HFFc6 (cell line): ENCODE data around the gene PHYH. TPM values are rescaled to one million over a fixed set of nuclear protein-coding genes. Genes with fewer than 3 reads are reported as not detected.
"Not testable (repeated sequence)": the region's sequence is repeated elsewhere in the genome, so short reads cannot be mapped to it uniquely, and the experiment has no call there.

ENCODE experiments used
- DNase-seq: peaks from one replicate; pipeline ENCODE4 v3.0.0-alpha.2; 2018
- H3K27ac Mint-ChIP-seq: 2 replicates; pipeline ENCODE4 v1.8.0; 2020; ENCODE audit warnings: mild to moderate bottlenecking, mixed read lengths
- H3K27me3 Mint-ChIP-seq: 2 replicates; pipeline ENCODE4 v1.8.0; 2021; ENCODE audit warnings: mild to moderate bottlenecking, moderate library complexity, mixed read lengths; ENCODE audit not compliant: insufficient read depth
- H3K36me3 Mint-ChIP-seq: 2 replicates; pipeline ENCODE4 v1.8.0; 2021; ENCODE audit warnings: low read depth, mixed read lengths
- H3K4me1 Mint-ChIP-seq: 2 replicates; pipeline ENCODE4 v1.8.0; 2020; ENCODE audit warnings: low read depth, mixed read lengths
- H3K4me3 Mint-ChIP-seq: 2 replicates; pipeline ENCODE4 v1.8.0; 2020; ENCODE audit warnings: mild to moderate bottlenecking, moderate library complexity, mixed read lengths
- H3K9me3 Mint-ChIP-seq: 2 replicates; pipeline ENCODE4 v1.8.0; 2020; ENCODE audit warnings: mild to moderate bottlenecking, mixed read lengths
- CTCF ChIP-seq: fragments of 200-600 bp; sonication (generic); IDR thresholded peaks from 2 replicates; pipeline ENCODE4 v1.5.0; 2021; ENCODE audit warnings: antibody characterized with exemption, mild to moderate bottlenecking
- total RNA-seq, 6 experiments: library from RNA; stranded (reverse); fragmentation: NEBNext Ultra II Directional; extraction: Animal tissue kit (Norgen Biotek cat#: 25700); gene quantifications; 2 replicates in 1 of 6; 3 replicates in 5 of 6; pipeline ENCODE4 v1.2.3, GENCODE V29; 2021

PHYH gene
- total RNA-seq, 6 experiments from 2014 or later, result 17.2 to 20.3 (median 17.6) TPM

DNA sequence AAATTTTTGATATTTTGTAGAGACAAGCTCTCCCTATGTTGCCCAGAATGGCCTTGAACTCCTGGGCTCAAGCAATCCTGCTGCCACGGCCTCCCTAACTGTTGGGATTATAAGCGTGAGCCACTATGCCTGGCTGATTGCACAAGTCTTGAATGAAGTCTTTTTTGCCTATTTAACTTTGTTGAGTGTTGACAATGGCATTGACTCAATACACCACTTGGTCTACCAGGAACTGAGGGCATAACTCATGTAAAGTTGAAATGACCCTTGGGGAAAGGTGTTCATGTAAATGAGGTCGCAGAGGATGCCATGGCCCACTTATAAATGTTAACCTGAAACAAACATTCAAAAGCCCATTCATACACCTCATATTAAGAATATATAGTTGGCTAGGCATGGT lies 58.3 kb downstream of the PHYH start:
- H3K9me3 Mint-ChIP-seq, result no peaks in the 10 kb centered on the region
- H3K27ac Mint-ChIP-seq, result no peak overlapping the region
- no peaks in the 10 kb centered on the region for H3K36me3 Mint-ChIP-seq
- H3K4me3 Mint-ChIP-seq, result no peak overlapping the region
- no peak for DNase-seq
- no peak for TF ChIP-seq CTCF
- H3K27me3 Mint-ChIP-seq, result peaks cover 21% of the 10 kb centered on the region
- H3K4me1 Mint-ChIP-seq, result no peaks in the 10 kb centered on the region

GRCh38 chr10:13239923-13240322 lies 59.9 kb downstream of the PHYH start:
- no peaks in the 10 kb centered on the region for H3K9me3 Mint-ChIP-seq
- no peak for TF ChIP-seq CTCF
- H3K27ac Mint-ChIP-seq, result no peak overlapping the region
- no peaks in the 10 kb centered on the region for H3K36me3 Mint-ChIP-seq
- no peak for DNase-seq
- peaks cover 18% of the 10 kb centered on the region for H3K27me3 Mint-ChIP-seq
- H3K4me3 Mint-ChIP-seq, result no peak overlapping the region
- no peaks in the 10 kb centered on the region for H3K4me1 Mint-ChIP-seq

DNA sequence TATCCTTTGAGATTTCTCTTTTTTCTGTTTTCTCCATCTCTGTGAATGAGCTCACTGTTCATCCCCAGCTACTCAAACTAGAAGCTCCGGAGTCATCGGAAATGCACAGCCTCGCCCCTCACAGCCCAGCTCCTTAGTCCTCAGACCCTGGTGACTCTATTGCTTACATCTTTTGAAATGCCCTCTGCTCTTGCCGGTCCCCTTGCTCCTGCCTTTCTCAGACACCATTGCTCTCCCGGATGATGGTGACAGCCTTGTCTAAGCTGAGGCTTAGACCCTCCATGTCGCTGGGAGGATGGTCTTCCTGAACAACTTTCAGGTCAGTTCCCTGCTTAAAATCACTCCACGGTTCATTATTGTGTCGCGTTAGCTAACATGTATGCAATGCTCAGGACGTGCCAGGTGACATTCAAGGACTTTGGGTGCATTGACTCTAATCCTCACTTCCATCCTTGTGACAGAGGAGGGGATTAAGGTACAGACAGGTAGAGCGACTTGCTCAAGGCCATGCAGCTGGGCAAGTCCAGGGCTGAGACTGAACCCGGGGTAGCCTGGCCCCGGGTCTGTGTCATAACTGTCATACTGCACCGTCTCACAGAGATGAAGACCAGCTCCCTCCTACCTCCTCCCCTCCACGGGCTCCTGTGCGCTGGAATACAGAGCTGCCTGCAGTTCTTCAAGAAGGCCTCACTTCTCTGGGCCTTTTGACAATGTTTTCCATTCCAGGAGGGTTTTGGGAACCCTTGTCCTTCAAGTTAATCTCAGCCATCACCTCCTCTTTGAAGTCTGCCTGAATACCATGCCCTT lies 61.4 kb downstream of the PHYH start:
- no peak overlapping the region for H3K4me3 Mint-ChIP-seq
- peaks cover 18% of the 10 kb centered on the region for H3K27me3 Mint-ChIP-seq
- no peaks in the 10 kb centered on the region for H3K9me3 Mint-ChIP-seq
- DNase-seq, result no peak
- H3K36me3 Mint-ChIP-seq, result no peaks in the 10 kb centered on the region
- no peaks in the 10 kb centered on the region for H3K4me1 Mint-ChIP-seq
- TF ChIP-seq CTCF, result no peak
- no peak overlapping the region for H3K27ac Mint-ChIP-seq

DNA sequence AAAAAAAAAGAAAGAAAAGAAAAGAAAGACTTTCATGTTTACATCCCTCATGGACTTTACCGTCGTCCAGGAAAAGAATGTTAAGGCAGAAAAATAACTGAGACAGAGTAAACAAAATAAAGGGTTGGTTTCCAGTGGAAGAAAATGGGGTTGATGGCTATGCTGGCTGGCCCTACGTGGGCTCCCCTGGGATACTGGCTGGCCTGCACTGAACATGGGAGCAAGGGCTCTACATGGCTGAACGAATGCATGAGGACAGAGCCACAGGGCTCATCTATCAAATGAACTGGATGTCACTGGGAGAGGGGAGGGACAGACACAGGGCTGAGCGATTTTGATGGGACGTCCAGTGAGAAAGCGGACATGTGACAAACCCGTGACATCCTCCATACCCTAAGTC lies 63.2 kb downstream of the PHYH start:
- Mint-ChIP-seq H3K4me3 (no peak overlapping the region), H3K9me3 (no peaks in the 10 kb centered on the region), H3K4me1 (no peaks in the 10 kb centered on the region), H3K27me3 (peaks cover 18% of the 10 kb centered on the region), H3K27ac (no peak overlapping the region), H3K36me3 (no peaks in the 10 kb centered on the region)
- TF ChIP-seq CTCF, result no peak
- no peak for DNase-seq

- DNase-seq, H3K4me3 Mint-ChIP-seq, H3K27ac Mint-ChIP-seq, H3K9me3 Mint-ChIP-seq, H3K36me3 Mint-ChIP-seq, H3K4me1 Mint-ChIP-seq: not testable (repeated sequence)
- H3K27me3 Mint-ChIP-seq, result peaks cover 25% of the 10 kb centered on the region
Observed at GRCh38 chr10:13234736-13235135, 65.1 kb downstream of the PHYH start.

- Mint-ChIP-seq H3K36me3 (no peaks in the 10 kb centered on the region), H3K4me3 (no peak within 1 kb of the TSS), H3K27me3 (peaks cover 28% of the 10 kb centered on the region), H3K4me1 (no peaks in the 10 kb centered on the region), H3K9me3 (no peaks in the 10 kb centered on the region), H3K27ac (no peak within 1 kb of the TSS)
- DNase-seq, result no peak
- no peak for TF ChIP-seq CTCF
Observed at GRCh38 chr10:13234172-13234571, 65.7 kb downstream of the PHYH start, which contains the start of gene UCMA. TSS of gene UCMA (minus strand) at chr10:13234374. CDS start at chr10:13234258, 116 bp downstream.
